H1 (cell line): Measurements from ENCODE around the gene DNAJC17. TPM values are rescaled to one million over a fixed set of nuclear protein-coding genes. Genes with fewer than 3 reads are reported as not detected.

ENCODE experiments used
- CTCF ChIA-PET: fragments of 300-600 bp; sonication (Branson Sonifier 250); formaldehyde crosslinking; loops from one replicate; lab custom pipeline; 2021; ENCODE audit not compliant: partially characterized antibody; lab: Charles Lee
- POLR2A ChIA-PET: fragments of 300-600 bp; sonication (Branson Sonifier 250); formaldehyde crosslinking; loops from one replicate; lab custom pipeline; 2021; ENCODE audit warnings: inconsistent platforms; ENCODE audit not compliant: partially characterized antibody; lab: Charles Lee
- DNase-seq, 2 experiments: peaks; one replicate each; pipeline versions ENCODE4 v3.0.0 to v3.0.0-alpha.2; 2010 to 2022; ENCODE audit warnings: low spot score in 2 of 2, low read depth in 1 of 2, mixed read lengths in 1 of 2
- FAIRE-seq: peaks from 2 replicates; lab custom pipeline; 2011; peaks lifted over from hg19 to GRCh38; lab: Jason Lieb, UNC
- H2AFZ ChIP-seq: 2 replicates; pipeline ENCODE4 v1.8.1; 2012; ENCODE audit warnings: low read length, inconsistent platforms
- H2AK5ac ChIP-seq: 2 replicates; pipeline ENCODE4 v1.6.1; 2013; ENCODE audit warnings: low read depth, low read length
- H2BK120ac ChIP-seq: replicated peaks from 2 replicates; pipeline ENCODE3; 2013; ENCODE audit warnings: low read depth, low read length, inconsistent platforms
- H2BK12ac ChIP-seq: 2 replicates; pipeline ENCODE4 v1.6.1; 2013; ENCODE audit warnings: low read depth, low read length
- H2BK15ac ChIP-seq: 2 replicates; pipeline ENCODE4 v1.6.1; 2013; ENCODE audit warnings: low read length
- H2BK20ac ChIP-seq: 2 replicates; pipeline ENCODE4 v1.6.1; 2013; ENCODE audit warnings: low read length
- H2BK5ac ChIP-seq: 2 replicates; pipeline ENCODE4 v1.6.1; 2013; ENCODE audit warnings: low read depth, low read length
- H3K14ac ChIP-seq: 2 replicates; pipeline ENCODE4 v1.6.1; 2013; ENCODE audit warnings: inconsistent platforms; ENCODE audit not compliant: insufficient read length
- H3K18ac ChIP-seq: 2 replicates; pipeline ENCODE4 v1.6.1; 2013; ENCODE audit warnings: low read length; ENCODE audit errors: extremely low read depth
- H3K23ac ChIP-seq: 2 replicates; pipeline ENCODE4 v1.6.1; 2013; ENCODE audit warnings: inconsistent platforms; ENCODE audit not compliant: insufficient read length
- H3K23me2 ChIP-seq: 2 replicates; pipeline ENCODE4 v1.6.1; 2013; ENCODE audit warnings: low read depth, low read length
- H3K27ac ChIP-seq: 2 replicates; pipeline ENCODE4 v1.6.1; 2011; ENCODE audit warnings: low read depth, low read length, inconsistent platforms
- H3K27me3 ChIP-seq, 4 experiments: replicated peaks in 1 of 4; 1 replicate in 1 of 4; 2 replicates in 3 of 4; pipeline versions ENCODE4 v1.6.1 to v1.8.1; 2011 to 2013; ENCODE audit warnings: low read length in 3 of 4, mild to moderate bottlenecking in 3 of 4, inconsistent platforms in 2 of 4, mixed read lengths in 2 of 4, moderate library complexity in 1 of 4; ENCODE audit not compliant: control insufficient read depth in 3 of 4, insufficient read depth in 3 of 4; ENCODE audit errors: extremely low read depth in 1 of 4
- H3K36me3 ChIP-seq, 4 experiments: 2 replicates each; pipeline versions ENCODE4 v1.6.1 to v1.8.1; 2011 to 2013; ENCODE audit warnings: mild to moderate bottlenecking in 4 of 4, low read length in 3 of 4, moderate library complexity in 2 of 4, control low read depth in 1 of 4, inconsistent platforms in 1 of 4; ENCODE audit not compliant: insufficient read depth in 4 of 4, control insufficient read depth in 2 of 4
- H3K4ac ChIP-seq: replicated peaks from 2 replicates; pipeline ENCODE3; 2013; ENCODE audit warnings: low read length, low read depth, mixed read lengths, inconsistent platforms; ENCODE audit not compliant: insufficient read length
- H3K4me1 ChIP-seq, 4 experiments: replicated peaks in 1 of 4; 1 replicate in 1 of 4; 2 replicates in 3 of 4; pipeline versions ENCODE4 v1.6.1 to v1.8.1; 2011 to 2013; ENCODE audit warnings: low read length in 3 of 4, inconsistent platforms in 2 of 4, mixed read lengths in 1 of 4; ENCODE audit not compliant: insufficient read depth in 4 of 4, control insufficient read depth in 3 of 4
- H3K4me2 ChIP-seq, 2 experiments: 2 replicates each; pipeline versions ENCODE4 v1.6.1 to v1.8.1; 2011 to 2013; ENCODE audit warnings: low read depth in 2 of 2, low read length in 2 of 2, control low read depth in 1 of 2, inconsistent platforms in 1 of 2, mild to moderate bottlenecking in 1 of 2; ENCODE audit not compliant: insufficient read depth in 1 of 2
- H3K4me3 ChIP-seq, 4 experiments: fragments of 200-600, 300-600 bp in 1 of 4; sonication (generic), shearing (Covaris generic), sonication (Bioruptor Twin) in 1 of 4; 2 replicates each; pipeline versions ENCODE4 v1.5.1 to v1.8.1; 2011 to 2016; ENCODE audit warnings: low read length in 4 of 4, low read depth in 3 of 4, control low read depth in 2 of 4, inconsistent platforms in 2 of 4, mild to moderate bottlenecking in 2 of 4, mixed read lengths in 1 of 4, moderate library complexity in 1 of 4; ENCODE audit not compliant: insufficient read depth in 2 of 4; ENCODE audit errors: extremely low read depth in 1 of 4
- H3K56ac ChIP-seq: replicated peaks from 2 replicates; pipeline ENCODE3; 2013; ENCODE audit warnings: low read depth, mild to moderate bottlenecking, mixed read lengths, low read length, inconsistent platforms; ENCODE audit not compliant: insufficient read length
- H3K79me1 ChIP-seq: 2 replicates; pipeline ENCODE4 v1.6.1; 2013; ENCODE audit warnings: low read depth, low read length, control low read depth
- H3K79me2 ChIP-seq, 2 experiments: 2 replicates each; pipeline versions ENCODE4 v1.6.1 to v1.8.1; 2012 to 2013; ENCODE audit warnings: low read length in 2 of 2, mild to moderate bottlenecking in 2 of 2, inconsistent platforms in 1 of 2; ENCODE audit not compliant: insufficient read depth in 2 of 2, control insufficient read depth in 1 of 2
- H3K9ac ChIP-seq, 4 experiments: replicated peaks in 1 of 4; 1 replicate in 1 of 4; 2 replicates in 3 of 4; pipeline versions ENCODE4 v1.6.1 to v1.8.1; 2011 to 2013; ENCODE audit warnings: low read depth in 3 of 4, low read length in 3 of 4, control low read depth in 2 of 4, mild to moderate bottlenecking in 2 of 4, moderate library complexity in 2 of 4, inconsistent platforms in 1 of 4; ENCODE audit errors: extremely low read depth in 1 of 4
- H3K9me3 ChIP-seq, 2 experiments: 2 replicates each; pipeline versions ENCODE4 v1.6.1 to v1.8.1; 2012 to 2013; ENCODE audit warnings: mild to moderate bottlenecking in 2 of 2, moderate library complexity in 2 of 2, control low read depth in 1 of 2, inconsistent platforms in 1 of 2, low read depth in 1 of 2, low read length in 1 of 2, mixed read lengths in 1 of 2; ENCODE audit not compliant: insufficient read depth in 2 of 2
- H4K20me1 ChIP-seq, 2 experiments: replicated peaks in 1 of 2; 2 replicates each; pipeline versions ENCODE3 to v1.8.1; 2011 to 2013; ENCODE audit warnings: inconsistent platforms in 2 of 2, low read length in 2 of 2, mild to moderate bottlenecking in 1 of 2; ENCODE audit not compliant: insufficient read depth in 2 of 2, control insufficient read depth in 1 of 2
- H4K5ac ChIP-seq: 2 replicates; pipeline ENCODE4 v1.6.1; 2013; ENCODE audit warnings: low read length, low read depth, mixed read lengths, inconsistent platforms; ENCODE audit not compliant: insufficient read length
- H4K8ac ChIP-seq: 2 replicates; pipeline ENCODE4 v1.8.0; 2013; ENCODE audit warnings: mild to moderate bottlenecking, moderate library complexity, low read length, inconsistent platforms; ENCODE audit not compliant: insufficient read depth; ENCODE audit errors: extremely low read depth
- H4K91ac ChIP-seq: replicated peaks from 2 replicates; pipeline ENCODE3; 2013; ENCODE audit warnings: low read length, mixed read lengths, inconsistent platforms; ENCODE audit not compliant: insufficient read length
- ASH2L ChIP-seq: fragments of 200-600, 300-600 bp; sonication (generic); IDR thresholded peaks from one replicate; pipeline ENCODE4 v1.7.1; 2017; ENCODE audit warnings: low read length
- ATF2 ChIP-seq: IDR thresholded peaks from 2 replicates; pipeline ENCODE4 v1.6.1; 2012; ENCODE audit warnings: low read length, inconsistent platforms
- ATF3 ChIP-seq: IDR thresholded peaks from 2 replicates; pipeline ENCODE4 v1.6.1; 2011; ENCODE audit warnings: low read depth, mild to moderate bottlenecking, low read length; ENCODE audit not compliant: insufficient read depth
- CHD2 ChIP-seq: IDR thresholded peaks from 2 replicates; pipeline ENCODE4 v1.6.1; 2012; ENCODE audit warnings: low read length, improper control_type of control experiment
- CTBP2 ChIP-seq: IDR thresholded peaks from 2 replicates; pipeline ENCODE4 v1.7.0; 2011; ENCODE audit warnings: borderline replicate concordance, mild to moderate bottlenecking, moderate library complexity, mixed read lengths, low read length; ENCODE audit not compliant: insufficient read depth, insufficient read length
- RXRA ChIP-seq: IDR thresholded peaks from 2 replicates; pipeline ENCODE4 v1.6.1; 2011; ENCODE audit warnings: low read depth, mild to moderate bottlenecking, low read length, moderate library complexity; ENCODE audit not compliant: insufficient read depth
- SIX5 ChIP-seq: IDR thresholded peaks from 2 replicates; pipeline ENCODE4 v1.6.1; 2011; ENCODE audit warnings: mild to moderate bottlenecking, low read depth, low read length
- SP1 ChIP-seq: IDR thresholded peaks from 2 replicates; pipeline ENCODE4 v1.6.1; 2011; ENCODE audit warnings: low read depth, low read length
- ZNF274 ChIP-seq: IDR thresholded peaks from 2 replicates; pipeline ENCODE4 v1.7.0; 2012; ENCODE audit warnings: low read length, borderline replicate concordance; ENCODE audit errors: extremely low read depth
- WGBS, 2 experiments: shearing (Covaris generic) in 1 of 2; methylation state at CpG; one replicate each; pipeline versions ENCODE4 v1.1.6 to v1.1.7; 2013 to 2015; ENCODE audit warnings: low lambda C conversion rate in 2 of 2, mixed read lengths in 2 of 2, inconsistent platforms in 1 of 2, low coverage in 1 of 2, missing lambda C conversion rate in 1 of 2; ENCODE audit not compliant: insufficient replicate concordance in 2 of 2, insufficient coverage in 1 of 2, insufficient read length in 1 of 2; ENCODE audit errors: extremely low coverage in 1 of 2, missing lambda C conversion rate in 1 of 2; 5-methylcytosine and 5-hydroxymethylcytosine counted together
- polyA plus RNA-seq, 7 experiments: library from polyadenylated mRNA; depleted of rRNA in 3 of 7; stranded (reverse) in 5 of 7; unstranded in 2 of 7; fragments of >200 nt in 5 of 7; fragments of 200-250 nt in 2 of 7; gene quantifications; 1 replicate in 5 of 7; 2 replicates in 1 of 7; 4 replicates in 1 of 7; pipeline versions ENCODE4 v1.2.1 to v1.2.3, GENCODE V29; 2011 to 2013; ENCODE audit warnings: missing spikeins in 2 of 7, mixed read lengths in 2 of 7
- total RNA-seq: library from RNA; stranded (reverse); fragmentation: NEBNext Ultra II Directional; extraction: Animal tissue kit (Norgen Biotek cat#: 25700); gene quantifications from 2 replicates; pipeline ENCODE4 v1.2.1, GENCODE V29; 2021

The DNAJC17 gene
- total and polyA plus RNA-seq, 2 of the 8 experiments (the other 6 are each of a cell fraction or from before 2014, with no cell fraction given) = 39.5 to 45.4 TPM

DNA sequence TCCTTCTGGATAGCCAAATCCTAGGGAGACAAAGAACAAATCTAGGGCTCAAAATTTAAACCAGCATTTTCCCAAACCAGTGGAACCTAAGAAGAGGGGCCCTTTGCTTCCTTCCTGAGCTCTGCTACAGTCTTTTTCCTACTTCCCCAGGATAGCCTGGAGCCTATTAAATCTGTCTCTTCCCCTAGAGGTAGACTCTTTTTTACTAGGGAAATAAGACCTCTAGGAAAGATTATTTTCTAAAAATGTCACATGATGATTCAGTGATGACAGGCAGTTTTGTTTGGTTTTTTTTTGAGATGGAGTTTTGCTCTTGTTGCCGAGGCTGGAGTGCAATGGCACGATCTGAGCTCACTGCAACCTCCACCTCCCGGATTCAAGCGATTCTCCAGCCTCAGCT is 70.7 kb downstream of the DNAJC17 start:
- no peak overlapping the region for H2BK20ac ChIP-seq
- H2BK15ac ChIP-seq = no peak overlapping the region
- ChIA-PET POLR2A (interaction anchor here (0.6 to 2.6 kb wide), 5 partner anchors 10 to 165 kb away, joined by 3 to 11 read pairs (median 5); partner anchors contain the start of genes RAD51 and SPINT1), CTCF (interaction anchor here (0.6 to 1.9 kb wide), 5 partner anchors 10 to 157 kb away, joined by 3 to 6 read pairs (median 3); partner anchors contain the start of gene VPS18)
- no peak overlapping the region for H3K56ac ChIP-seq
- no peak overlapping the region for H2BK120ac ChIP-seq
- no peaks in the 10 kb centered on the region for H3K23me2 ChIP-seq
- H3K18ac ChIP-seq = no peak overlapping the region
- no peaks in the 10 kb centered on the region for H3K27me3 ChIP-seq
- no peak overlapping the region for H2AK5ac ChIP-seq
- peaks cover 3 to 47% (median 28%) of the 10 kb centered on the region in 4 experiments; a peak in 6 of 8 replicates for H3K36me3 ChIP-seq
- H4K8ac ChIP-seq = no peak overlapping the region
- no peak overlapping the region for H2AFZ ChIP-seq
- no peak overlapping the region for H3K4me3 ChIP-seq
- TF ChIP-seq ATF3 = no peak
- TF ChIP-seq CHD2 = no peak
- TF ChIP-seq ASH2L = no peak
- no peak for TF ChIP-seq ATF2
- TF ChIP-seq CTBP2 = no peak
- TF ChIP-seq SP1 = no peak
- TF ChIP-seq SIX5 = no peak
- no peak for TF ChIP-seq RXRA
- TF ChIP-seq ZNF274 = no peak
- FAIRE-seq (no peak), DNase-seq (no peak)
- no peaks in the 10 kb centered on the region for H3K9me3 ChIP-seq
- H2BK12ac ChIP-seq = no peak overlapping the region
- no peaks in the 10 kb centered on the region for H3K79me2 ChIP-seq
- H4K5ac ChIP-seq = no peak overlapping the region
- no peak overlapping the region for H3K23ac ChIP-seq
- WGBS, 2 experiments = 90% methylated on average over 4 of the region's 4 CpGs; no CpG with 5 or more reads in 1 of the 2 experiments
- H3K4me2 ChIP-seq = no peak overlapping the region
- no peak overlapping the region for H3K27ac ChIP-seq
- H3K4me1 ChIP-seq = peaks cover 12 to 18% (median 17%) of the 10 kb centered on the region in 4 experiments
- H3K4ac ChIP-seq = no peak overlapping the region
- H4K20me1 ChIP-seq = peaks cover 0 to 1% of the 10 kb centered on the region in 2 experiments
- no peak overlapping the region for H4K91ac ChIP-seq
- H3K14ac ChIP-seq = no peak overlapping the region
- no peak overlapping the region for H3K9ac ChIP-seq
- H3K79me1 ChIP-seq = no peaks in the 10 kb centered on the region
- no peak overlapping the region for H2BK5ac ChIP-seq
